SKM-1 (cell line): ENCODE results near the gene EPB41L5.
"Not testable (repeated sequence)": the region's sequence is repeated elsewhere in the genome, so short reads cannot be mapped to it uniquely, and the experiment has no call there.

Source experiments
- DNase-seq: peaks from one replicate; lab custom pipeline; 2025; ENCODE audit not compliant: unreplicated experiment; lab: John Stamatoyannopoulos, UW

EPB41L5 gene

DNA sequence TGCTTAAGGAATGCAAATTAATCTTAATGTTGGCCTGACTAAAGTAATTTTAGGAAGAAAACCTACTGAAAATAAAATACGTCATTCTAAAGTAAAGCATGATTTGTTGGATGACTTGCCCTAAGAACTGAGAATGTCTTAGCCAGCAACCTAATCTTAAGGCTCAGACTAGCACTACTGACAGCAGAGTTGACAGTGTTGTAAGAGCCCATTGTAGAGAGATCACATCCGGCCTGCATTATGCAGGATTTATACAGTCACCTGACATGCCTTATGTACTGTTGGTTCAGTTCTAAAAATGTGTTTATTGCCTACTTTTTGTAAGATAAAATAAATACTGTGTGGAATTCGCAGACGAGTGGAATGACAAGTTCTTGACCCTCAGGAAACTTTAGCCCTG lies 128.0 kb downstream of the EPB41L5 start:
- DNase-seq: no peak

GRCh38 chr2:120141300-120142069 lies 128.6 kb downstream of the EPB41L5 start:
- no peak for DNase-seq

DNA sequence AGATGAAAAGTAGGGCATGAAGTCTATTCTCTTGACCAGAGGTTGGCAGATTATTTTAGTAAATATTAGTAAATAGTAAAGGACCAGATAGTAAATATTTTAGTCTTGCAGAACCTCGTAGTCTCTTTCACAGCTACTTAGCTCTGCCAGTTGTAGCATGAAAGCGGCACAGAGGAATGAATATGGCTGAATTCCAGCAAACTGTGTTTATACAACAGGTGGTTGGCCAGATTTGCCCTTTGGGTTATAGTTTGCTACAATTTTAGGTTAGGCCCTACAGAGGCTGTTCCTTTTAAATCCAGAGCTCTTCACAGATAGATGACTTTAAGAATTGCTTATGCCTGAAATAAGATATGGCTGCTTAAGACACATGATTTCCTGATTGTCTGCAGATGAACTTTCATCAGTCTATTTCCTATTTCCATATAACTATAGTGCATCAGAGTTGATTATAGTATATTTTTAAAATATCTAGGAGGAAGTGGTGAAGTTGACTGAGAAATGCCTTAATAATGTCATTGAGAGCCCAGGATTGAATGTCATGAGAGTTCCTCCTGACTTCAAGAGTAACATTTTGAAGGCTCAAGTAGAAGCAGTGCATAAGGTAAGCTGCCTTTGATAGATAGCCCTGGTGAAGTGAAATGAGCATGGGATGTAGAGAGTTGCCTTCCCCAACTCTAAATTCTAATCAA lies 129.8 kb downstream of the EPB41L5 start:
- no peak for DNase-seq

- DNase-seq: no peak
Measured at GRCh38 chr2:120148229-120148628, 135.4 kb downstream of the EPB41L5 start.

DNA sequence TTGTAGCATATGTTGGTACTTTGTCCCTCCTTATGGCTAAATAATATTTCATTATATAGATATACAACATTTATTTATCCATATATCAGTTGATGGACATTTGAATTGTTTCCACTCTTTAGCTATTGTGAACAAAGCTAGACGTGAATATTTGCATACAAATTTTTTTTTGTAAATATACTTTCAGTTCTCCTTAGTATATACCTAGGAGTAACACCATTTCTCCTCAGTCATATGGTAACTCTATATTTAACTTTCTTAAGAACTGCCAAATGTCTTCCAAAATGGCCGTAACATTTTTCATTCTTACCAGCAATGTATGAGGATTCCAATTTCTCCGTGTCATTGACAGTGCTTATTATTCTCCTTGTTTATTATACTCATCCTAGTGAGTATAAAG lies 135.8 kb downstream of the EPB41L5 start:
- no peak for DNase-seq

DNA sequence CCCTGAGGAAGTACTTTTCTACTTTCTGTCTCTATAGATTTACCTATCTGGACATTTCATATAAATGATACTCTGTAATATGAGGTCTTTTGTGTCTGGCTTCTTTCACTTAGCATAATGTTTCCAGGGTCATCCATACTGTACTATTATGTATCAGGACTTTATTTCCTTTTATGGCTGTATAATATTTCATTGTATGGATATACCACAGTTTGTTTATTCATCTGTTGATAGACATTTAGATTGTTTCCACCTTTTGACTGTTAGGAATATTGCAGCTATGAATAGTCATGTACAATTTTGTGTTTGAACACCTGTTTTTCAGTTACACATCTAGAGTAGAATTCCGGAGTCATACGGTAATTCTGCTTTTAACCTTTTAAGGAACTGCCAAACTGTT lies 136.5 kb downstream of the EPB41L5 start:
- DNase-seq: no peak

GRCh38 chr2:120150040-120150482 lies 137.2 kb downstream of the EPB41L5 start:
- no peak for DNase-seq

DNA sequence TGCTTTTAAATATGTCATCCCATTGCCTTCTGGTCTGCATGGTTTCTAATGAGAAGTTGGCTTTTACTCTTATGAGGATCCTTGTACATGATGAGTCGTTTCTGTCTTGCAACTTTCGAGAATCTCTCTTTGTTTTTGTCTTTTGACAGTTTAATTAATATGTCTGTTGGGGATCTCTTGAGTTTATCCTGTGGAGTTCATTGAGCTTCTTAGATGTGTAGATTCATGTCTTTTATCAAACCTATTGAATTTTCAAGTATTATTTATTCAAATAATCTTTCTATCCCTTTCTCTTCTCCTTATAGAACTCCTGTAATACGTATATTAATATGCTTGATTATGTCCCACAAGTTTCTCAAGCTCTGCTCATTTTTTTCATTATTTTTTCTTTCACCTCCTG lies 142.4 kb downstream of the EPB41L5 start:
- no peak for DNase-seq

- DNase-seq: not testable (repeated sequence)
Measured at GRCh38 chr2:120158658-120159057, 145.8 kb downstream of the EPB41L5 start.

DNA sequence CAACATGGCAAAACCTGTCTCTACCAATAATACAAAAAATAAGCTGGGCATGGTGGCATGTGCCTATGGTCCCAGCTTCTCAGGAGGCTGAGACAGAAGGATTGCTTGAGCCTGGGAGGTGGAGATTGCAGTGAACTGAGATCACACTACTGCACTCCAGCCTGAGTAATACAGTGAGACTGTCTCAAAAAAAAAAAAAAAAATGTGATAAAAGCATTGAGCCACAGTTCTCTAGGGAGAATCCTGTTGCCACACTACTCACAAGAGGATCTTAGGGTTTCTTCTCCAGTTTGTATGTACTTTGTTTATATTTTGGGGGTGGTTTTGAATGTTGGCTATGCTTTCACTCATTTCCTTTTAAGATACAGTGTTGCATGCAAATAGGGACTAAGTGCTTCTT lies 148.3 kb downstream of the EPB41L5 start:
- no peak for DNase-seq

GRCh38 chr2:120162716-120163115 lies 149.8 kb downstream of the EPB41L5 start:
- DNase-seq: no peak

DNA sequence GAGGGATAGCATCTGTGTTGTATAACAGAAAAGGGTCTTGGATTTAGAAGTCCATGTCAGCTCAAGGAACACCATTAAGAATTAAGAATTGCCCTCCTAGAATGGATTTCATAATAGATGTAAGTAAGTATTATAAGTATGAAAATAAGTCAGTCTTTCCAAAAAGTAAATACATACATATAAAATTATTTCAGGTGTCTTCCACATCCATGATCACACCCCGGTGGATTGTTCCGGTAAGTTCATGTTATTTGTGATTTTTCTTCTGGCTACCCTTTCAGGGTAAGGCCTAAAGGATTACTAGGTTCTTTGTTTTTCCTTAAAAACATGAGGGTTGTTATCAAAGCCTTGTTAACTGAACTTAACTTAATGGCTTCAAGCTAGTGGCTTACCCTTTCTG lies 154.4 kb downstream of the EPB41L5 start:
- no peak for DNase-seq

GRCh38 chr2:120169020-120169419 lies 156.1 kb downstream of the EPB41L5 start:
- DNase-seq: no peak

DNA sequence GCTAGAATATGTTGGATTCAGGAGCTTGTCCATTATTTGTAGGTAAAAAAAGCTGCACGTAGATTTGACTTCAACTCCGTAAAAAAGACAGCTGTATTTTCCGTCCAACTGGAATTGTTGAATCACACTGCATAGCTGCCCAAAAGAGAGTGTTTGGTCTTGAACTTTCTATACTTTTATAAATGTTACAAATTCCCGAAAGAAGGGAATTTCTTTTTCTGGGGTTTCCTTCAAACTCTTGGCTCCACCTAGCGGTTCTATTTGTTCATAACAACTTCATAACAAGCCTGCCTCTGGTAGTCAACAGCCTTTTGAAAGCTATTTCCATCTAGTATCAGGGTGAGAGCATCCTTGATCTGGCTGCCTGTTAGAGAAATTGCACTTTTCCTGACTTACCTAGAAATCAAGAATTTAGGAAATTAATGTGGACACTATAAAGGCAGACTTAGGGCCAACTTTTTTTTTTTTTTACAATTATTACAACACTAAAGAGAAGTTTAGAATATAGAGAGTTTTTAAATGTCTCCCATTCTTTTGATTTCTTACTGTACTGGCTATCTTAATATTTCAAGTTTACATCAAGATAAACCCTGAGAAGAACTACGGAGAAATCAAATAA lies 162.2 kb downstream of the EPB41L5 start:
- DNase-seq: peak; percentile 17

DNA sequence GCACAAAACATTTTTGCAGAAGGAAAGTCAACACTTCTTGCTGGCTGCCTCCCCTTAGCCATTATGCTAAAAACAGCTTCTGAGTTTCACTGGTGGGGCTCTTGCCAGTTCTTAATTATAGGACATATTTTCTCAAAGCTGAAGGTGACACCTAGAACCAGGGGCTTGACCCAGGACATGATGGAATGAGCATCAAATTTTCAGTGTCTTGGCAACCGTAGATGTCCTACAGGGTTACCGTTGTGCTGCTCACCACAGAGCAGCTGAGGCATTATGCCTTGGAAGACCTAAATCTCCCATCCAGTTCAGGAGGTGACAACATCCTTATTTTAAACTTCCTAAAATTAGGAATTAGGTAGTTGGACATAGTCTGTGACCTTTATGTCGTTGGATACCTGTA lies 163.6 kb downstream of the EPB41L5 start:
- no peak for DNase-seq

- DNase-seq: peak; percentile 69
Measured at GRCh38 chr2:120177001-120177621, 164.2 kb downstream of the EPB41L5 start.

DNA sequence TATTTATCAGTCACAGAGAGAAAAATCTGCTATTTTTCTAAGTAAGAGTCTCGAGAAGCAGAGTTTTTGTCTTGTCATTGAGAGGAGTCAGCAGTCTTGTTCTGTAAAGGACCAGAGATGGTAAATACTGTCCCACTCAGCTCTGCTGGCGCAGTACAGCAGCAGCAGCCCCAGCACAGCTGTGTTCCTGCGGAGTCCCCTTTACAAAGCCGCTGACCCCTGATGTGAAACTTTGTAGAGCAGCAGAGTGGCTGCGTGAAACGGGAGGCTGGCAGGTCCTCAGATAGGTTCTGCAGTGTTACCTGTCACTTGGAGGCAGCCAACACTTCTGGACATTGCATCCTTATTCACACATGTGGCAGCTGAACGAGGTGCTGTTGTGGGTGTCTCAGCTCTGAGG lies 165.1 kb downstream of the EPB41L5 start:
- no peak for DNase-seq

GRCh38 chr2:120179396-120179795 lies 166.5 kb downstream of the EPB41L5 start:
- no peak for DNase-seq

DNA sequence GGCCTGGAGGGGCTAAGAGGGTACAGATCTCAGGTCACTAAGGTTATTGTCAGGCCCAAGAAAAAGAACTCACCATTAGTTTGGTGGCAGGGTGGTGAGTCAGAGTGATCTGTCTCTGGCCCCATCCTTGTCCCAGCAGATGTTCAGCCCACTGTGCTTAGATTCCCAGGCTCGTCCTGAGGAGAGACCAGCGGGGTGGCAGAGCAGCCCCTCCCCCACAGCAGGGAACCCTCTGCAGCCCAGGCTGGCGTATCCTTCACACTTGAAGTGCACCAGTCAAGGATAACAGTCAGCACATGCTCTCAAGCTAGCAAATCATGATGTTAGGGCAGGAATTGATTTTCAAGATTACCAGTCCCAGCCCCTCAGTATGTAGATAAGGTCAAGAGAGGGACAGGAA lies 167.2 kb downstream of the EPB41L5 start:
- no peak for DNase-seq

DNA sequence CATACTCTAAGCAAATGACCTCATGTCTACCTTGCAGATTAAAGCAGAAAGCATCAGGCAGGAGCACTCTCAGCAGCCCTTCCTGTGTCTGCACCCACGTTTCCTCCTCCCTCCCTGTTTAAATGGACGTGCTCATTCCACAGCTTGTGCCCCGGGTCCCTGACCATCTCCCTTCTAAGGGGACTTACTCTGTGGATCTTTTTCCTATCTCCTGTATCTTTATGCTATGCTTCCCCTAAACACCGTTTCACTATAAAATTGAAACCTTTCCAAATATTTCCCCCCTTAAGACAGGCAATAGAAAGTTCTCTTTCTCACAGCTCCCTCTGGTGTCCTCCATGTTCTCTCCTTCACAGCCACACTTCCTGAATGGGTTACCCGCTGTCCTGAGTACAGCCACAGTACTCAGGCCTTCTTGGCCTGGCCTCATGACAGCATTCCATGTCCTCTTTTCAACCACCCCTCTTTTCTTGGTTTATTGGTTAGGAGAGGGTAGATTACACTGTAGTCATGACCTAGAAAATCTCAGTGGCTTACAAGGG lies 169.2 kb downstream of the EPB41L5 start:
- DNase-seq: no peak

- DNase-seq: no peak
Measured at GRCh38 chr2:120189189-120189588, 176.3 kb downstream of the EPB41L5 start.
